ELF-1 (cell line): Measurements from ENCODE around the gene CALML5.

Source experiments
- DNase-seq: peaks from one replicate; pipeline ENCODE4 v3.0.0-alpha.2; 2016; ENCODE audit warnings: low read depth, low spot score

Gene CALML5

DNA sequence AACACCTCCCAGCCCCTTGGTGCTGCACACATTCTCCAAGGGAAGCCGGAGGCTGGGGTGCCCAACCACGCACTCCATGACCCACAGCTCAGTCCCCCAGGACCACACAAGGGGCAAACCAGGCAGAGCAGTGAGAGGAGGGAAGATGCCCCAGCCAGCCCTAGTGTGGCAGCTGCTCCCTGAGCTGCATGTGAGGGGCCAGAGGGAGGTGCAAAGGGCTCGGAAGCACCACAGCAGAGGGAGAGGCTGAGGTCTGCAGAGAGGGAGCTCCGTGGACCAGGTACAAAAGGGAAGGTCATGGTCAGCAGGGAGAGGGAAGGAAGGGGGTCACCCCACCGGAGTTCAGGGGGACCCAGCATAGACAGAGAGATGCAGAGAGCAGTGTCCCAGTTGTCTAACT, 1.5 kb upstream of the CALML5 start:
- no peak for DNase-seq

DNA sequence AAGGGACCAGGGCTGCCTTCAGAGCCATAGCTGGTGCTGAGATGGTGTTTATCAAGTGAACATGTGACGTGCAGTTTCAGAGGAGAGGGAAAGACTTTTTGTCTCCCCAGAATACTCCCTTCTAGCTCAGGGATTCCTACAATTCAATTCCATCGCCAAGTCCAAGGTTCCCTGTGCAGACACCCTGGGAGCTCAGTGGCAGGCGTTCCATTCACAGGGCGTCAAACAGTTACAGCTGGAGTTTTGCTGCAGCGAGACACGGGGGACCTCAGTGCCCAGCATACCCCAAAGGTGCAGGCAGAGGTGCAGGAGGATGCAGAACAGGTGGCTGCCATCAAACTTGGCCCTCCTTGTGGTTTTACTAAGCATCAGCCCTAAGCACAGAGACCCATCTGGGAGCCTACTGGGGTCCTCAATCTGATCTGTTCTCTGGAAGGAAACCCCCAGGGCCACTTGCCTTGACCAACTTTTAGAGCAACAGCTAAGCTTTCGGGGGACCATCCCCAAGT, 846 bp upstream of the CALML5 start:
- DNase-seq = no peak

DNA sequence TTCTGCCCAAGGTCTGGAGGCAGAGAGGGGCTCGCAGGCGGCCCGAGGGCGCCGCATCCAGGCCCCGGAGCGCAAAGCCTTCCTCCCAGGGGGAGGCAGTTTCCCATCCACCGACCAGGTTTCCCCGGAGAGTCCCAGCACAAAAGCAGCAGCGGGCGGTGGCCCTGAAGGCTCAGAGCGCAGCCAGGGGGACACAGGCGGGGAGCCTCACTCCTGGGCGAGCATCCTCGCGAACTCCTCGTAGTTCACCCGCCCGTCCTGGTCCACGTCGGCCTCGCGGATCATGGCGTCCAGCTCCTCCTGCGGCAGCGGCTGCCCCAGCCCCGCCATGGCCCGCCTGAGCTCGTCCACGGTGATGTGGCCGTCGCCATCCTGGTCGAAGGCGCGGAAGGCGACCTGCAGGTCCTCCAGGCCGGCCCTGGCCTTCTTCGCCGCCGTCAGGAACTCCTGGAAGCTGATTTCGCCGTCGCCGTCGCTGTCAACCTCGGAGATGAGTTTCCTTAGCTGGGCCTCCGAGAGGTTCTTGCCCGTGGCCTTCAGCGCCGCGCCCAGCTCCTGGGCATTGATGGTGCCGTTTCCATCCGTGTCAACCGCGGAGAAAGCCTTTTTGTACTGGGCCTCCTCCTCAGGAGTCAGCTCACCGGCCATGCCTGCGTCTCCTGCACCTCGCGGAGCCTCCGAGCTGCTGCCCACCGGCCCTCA, 428 bp downstream of the CALML5 start:
- no peak for DNase-seq

DNA sequence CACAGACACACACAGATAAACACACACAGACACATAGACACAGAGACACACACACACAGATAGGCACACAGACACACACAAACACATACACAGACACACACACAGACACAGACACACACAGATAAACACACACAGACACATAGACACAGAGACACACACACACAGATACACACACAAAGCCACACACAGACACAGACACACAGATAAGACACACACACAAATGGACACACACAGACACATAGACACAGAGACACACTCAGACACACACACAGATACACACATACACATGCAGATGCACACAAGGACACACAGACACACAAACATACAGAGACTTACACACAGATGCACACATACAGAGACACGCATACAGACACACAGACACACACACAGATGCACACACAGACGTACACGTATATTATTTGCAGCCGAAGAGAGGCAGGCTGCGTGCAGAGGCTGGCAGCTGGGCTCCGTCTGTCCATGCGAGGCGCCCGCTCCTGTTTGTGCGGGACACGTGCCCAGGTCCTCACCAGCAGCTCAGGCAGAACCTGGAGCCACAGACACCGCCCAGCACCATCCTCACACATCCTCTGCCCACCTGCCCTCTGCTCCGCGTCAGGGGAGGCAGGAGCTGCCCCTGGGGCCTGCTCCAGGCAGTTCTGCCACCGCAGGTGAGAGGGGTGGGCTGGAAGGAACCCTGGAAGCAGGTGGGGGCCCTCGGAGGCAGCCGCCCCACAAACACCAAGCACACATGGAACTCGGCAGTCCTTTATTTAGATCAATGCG, 1.2 kb downstream of the CALML5 start:
- no peak for DNase-seq

DNA sequence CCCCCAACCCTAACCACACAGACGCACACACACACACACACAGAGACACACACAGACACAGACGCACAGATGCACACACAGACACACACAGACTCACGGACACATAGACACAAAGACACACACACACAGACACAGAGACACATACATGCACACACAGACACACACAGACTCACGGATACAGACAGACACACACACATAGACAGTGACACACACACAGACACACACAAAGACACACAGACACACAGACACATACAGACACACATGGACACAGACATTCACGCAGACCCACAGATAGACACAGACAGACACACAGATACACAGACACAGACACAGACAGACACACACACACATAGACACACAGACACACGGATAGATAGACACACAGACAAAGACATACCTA, 2.1 kb downstream of the CALML5 start:
- DNase-seq = no peak

DNA sequence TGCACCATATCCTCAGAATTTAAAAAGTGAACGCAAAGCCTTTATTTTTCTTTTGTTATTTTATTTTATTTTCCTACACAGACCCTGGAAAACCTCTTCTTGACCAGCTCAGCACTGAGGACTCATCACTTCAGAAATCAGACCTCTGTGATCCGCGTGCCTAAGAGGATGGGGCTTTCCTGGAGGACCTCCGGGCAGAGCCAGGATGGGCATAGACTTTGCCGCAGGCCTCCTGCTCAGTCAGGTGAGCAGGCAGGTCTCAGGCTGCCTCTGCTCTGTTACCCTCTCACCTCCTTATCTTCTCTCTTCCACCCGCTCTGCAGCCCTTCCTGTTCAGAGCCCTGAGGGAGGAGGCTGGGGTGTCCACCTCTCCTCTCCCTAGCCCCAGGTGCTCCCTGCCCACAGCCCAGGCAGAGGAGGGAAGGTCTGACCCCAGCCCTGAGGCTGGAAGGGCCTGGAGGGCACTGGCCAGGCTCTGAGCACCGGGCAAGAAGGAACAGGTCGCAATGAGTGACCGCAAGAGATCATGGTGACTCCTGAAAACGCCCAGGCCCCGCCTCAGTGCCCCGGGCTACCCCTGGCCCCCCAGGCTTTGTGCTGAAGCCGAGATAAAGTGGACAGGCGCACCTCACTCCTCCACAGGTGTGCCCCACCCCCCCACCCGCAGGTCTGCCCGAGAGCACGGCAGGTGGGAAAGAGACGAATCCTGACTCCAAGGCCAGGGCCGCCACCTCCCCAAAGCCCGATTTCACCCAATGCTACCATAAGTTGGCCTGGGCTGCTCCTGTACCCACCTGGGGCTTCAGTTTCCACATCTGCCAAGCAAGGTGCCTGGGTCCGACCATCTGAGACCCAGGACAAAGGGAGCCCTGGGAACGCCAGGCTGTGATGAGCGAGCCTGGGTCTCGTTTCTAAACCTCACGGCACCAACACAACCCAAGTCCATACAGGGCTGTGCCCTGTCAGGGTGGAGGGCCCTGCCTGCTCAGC, 2.8 kb downstream of the CALML5 start:
- peak; percentile 62 for DNase-seq

DNA sequence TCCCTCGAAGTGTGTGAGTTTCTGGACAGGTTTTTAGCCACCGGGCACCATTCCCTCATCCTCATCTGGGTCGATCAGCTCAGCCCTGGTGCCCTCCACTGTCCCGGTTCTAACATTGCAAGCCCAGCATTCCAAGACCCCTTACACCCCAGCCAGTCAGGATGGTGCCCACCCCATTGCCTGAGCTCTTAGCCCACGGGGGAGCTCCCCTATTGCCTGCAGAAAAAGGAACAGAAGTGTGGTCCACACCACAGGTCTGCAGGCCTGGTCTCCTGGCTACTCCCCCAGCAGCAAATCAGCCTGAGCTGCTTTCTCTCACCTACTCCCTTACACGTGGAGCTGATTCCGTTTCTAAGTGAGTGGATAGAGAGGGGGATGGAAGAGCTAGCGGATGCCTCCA, 4.8 kb downstream of the CALML5 start:
- no peak for DNase-seq

DNA sequence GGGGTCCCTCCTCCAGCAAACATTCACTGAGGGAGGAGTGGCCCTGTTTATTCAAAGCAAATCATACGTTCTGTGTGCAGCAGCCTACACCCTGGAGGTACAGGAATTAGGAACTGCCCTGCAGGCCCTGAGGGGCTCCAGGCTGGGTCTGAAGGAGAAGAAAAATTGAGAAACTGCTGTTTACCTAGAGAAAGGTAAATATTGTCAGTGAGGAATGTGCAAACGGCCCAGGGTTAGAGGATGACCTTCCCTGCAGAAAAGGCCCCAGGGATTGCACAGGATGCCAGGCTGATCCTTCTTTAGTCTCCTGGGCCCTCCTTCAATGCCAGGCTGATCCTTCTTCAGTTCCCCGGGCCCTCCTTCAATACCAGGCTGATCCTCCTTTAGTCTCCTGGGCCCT, 5.7 kb downstream of the CALML5 start:
- DNase-seq = no peak

DNA sequence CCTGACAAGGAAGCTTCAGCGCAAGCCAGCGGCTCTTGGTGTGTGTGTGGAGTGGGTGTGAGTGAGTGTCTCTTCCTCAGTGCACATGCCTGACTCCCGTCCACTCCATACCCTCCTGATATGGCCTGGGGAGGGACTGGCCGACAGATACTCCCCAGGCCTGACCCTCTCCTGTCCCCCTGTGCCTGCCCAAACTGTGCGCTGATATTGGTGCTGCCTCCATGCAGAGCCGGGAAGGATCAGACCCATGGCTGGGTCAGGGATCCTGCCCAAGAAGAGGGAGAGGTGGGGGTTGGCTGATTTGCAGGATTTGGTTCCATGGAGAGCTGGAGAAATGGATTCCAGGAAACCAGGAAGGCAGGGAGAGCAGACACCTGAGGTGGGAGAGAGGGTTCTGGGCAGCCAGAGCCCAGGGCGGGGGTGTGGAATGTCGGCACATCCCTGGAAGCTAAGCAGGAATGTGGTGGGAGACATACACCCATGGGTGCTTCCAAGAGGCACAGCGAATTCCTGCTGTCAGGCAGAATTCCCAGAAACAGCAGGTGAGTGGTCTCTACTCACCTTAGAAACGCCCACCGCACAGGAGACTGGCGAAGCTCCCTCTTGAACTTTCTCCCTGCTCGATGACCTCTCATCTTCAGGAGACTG, 6.3 kb downstream of the CALML5 start:
- DNase-seq = no peak

DNA sequence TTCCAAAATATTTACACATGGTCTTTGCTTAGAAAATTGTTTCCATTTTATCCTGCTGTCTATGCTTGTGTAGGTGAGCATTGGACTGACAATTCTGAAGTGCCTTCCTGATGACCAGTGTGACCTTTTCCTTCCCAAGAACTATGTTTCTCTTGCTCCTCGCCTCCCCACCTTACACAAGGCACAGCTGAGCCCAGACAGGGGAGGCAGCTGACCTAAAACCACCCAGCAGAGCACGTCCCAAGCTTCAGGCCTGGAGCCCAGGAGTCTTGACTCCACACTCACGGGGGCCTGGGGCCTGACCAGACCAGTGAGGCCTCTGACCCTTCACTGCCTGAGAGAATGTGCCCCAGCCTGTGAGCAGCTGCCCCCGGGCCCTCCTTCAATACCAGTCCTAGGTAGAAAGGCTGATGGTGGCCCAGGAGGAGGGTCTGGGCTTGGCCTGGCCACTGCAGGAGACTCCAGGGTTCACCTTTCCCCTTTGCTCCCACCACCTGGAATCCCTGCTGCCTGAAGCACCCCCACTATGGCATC, 7.0 kb downstream of the CALML5 start:
- no peak for DNase-seq

DNA sequence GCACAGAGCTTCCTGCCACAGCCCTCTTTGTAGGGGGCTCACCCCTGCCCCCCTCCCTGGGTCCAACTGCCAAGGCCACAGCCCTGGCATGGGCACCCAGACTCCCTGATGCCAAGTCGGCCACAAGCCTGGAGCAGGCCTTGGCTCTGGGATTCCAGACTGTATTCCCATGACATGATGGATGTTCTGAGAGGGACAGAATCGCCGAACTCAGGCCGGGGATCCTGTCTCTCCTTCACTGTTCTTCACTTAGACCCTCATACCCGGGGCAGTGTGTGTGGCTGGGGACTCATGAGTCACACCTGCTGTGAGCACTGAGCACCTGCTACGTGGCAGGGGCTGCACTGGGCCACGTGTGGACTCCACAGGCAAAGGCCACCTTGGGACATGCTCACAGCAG, 7.9 kb downstream of the CALML5 start:
- no peak for DNase-seq

DNA sequence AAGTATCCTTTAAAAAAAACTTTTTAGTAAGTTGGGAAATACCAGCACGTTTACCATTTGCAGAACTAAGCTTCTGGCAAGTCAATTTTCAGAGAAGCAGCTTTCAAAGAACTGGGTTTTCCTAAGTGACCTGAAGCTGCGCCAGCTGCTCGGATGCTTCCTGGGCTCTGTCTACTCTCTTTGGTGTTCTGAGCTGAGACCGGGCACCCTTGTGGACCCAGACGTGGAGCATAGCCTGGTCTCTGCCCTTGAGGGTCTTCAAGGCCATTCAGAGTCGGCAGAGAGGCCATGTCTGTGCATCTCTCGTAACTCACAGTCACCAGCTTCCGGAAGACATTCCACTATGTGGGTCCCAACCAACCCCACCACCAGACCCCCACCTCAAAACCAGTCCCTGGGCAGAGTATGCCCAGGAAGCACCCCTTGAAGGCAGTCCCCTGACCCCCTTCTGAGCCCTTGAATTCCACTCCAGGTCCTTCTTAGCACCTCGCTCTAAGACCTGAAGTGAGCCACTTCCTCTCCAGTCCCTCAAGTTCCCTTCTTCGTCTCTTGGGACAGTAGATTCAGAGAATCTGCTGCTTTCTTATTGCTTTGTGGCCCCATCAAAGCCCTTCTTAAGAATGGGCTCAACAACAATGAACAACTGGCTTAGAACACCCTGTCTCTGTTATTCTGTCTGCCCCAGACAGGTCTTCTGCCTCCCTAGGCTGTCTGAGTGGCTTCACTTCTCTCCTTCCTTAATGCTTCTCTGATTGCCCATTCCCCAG, 8.5 kb downstream of the CALML5 start:
- no peak for DNase-seq

DNA sequence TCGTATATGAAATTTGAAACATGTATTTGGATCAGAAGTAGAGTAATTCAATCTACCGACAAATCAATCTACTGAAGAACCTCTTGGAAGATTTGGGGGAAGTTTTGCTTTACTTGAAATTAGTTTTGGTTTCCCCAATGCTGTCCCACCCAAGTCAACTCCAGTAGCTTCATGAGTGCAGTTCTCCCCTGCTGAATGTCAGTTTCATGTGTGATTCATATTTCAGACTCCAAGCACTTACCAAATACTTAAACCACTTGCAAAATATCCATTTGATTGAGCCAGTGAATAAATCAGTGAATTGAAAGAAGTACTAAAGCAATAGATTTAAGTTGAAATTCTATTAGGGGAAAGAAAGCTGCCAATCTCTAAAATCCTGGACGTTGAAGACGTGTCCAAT, 9.3 kb downstream of the CALML5 start:
- no peak for DNase-seq

DNA sequence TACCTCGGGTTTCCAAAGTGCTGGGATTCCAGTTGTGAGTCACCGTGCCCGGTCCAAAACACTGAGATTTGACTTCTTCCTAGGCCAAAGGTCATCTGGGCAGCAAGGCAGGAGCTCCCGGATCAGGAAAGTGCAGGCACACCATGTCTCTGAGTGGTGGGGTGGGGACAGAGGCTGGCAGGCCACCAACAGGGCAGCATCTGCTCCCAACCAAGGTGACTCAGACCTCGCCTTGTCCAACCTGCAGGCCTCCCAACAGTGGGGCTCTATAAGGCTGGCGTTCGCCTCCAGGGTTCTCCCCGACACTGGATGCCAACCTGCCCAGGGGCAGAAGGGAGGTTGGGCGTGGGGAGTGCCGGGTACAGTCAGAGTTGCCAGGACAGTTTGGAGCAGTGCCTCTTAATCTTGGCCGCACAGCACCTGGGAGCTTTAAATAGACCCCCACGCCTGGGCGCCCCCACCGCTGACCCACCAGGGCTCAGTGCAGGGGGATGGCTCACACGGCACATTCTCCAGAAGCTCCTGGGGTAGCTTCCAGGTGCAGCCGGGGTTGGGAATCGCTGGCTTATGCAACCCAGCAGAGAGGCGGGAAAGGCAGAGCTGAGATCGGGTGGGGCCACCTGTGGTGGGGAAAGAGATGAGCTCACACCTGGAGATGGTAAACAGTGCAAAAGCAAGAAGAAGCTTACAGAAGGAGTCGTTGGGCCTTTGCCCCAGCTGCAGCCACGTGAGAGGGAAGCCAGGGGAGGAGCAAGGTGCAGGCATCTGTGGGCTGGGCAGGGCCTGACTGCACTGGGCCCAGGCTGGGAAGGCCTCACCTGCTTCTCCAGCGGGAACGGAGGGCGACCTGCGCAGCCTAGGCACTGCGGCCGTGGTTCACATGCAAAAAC, 10.9 kb downstream of the CALML5 start:
- DNase-seq = peak; percentile 67

DNA sequence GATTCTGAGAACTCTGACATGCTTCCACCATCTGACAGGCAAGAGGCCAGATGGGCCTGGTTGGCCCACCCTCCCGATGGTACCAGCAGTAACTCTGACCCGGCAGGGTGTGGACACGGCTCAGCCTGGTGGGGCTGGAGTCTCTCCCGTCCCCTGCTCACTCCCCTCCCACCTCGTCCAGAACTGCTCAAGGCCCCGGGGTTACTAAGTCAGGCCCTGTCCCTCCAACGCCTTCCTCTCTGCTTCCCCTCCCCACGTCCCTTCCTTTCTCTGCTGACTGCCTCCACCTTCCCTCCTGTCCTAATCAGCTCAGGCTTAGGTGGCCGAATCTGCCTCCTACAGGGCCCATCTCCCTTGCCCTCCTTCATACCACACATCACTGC, 12.5 kb downstream of the CALML5 start:
- DNase-seq = no peak

DNA sequence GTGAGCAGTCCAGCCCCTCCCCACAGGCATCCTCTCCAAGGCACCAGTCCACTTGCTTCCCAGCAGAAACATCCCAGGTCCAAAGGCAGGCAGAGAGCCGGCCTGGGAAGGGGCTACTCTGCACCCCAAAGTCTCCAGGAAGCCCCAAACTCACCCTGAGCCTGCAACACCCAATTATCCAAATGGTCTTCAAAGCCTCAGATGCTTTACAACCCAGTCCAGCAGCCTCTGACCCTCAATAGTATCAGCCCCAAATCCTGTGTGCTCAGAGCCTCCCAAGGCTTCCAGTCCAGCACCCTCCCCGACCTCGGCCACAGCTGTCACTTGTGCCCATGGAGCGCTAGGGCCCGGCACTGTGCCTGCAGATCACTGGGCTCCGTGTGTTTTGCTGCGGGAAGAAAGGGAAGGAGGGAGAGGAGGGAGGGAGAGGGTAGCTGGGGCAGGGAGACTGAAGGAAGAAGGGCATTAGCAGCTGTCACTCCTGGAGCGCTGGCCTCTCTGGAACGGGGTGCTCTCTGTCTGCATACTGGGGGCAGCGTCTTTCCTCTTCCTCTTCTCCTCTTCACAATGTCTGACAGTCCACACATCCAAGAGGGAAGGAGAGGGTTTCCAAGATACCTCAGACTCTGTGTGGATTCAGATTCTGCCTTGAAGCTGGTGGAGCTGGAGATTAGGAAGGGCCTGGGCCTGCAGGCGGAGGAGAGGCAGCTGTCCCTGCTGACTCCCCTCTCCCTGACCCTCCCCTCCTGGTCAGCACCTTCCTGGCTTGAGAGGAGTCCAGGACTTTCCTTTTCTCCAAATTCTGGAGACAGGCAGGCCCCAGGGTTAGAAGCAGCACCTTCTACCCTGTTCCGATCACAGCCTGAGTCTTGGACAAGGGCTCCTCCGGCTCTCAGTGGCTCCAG, 13.2 kb downstream of the CALML5 start:
- no peak for DNase-seq

DNA sequence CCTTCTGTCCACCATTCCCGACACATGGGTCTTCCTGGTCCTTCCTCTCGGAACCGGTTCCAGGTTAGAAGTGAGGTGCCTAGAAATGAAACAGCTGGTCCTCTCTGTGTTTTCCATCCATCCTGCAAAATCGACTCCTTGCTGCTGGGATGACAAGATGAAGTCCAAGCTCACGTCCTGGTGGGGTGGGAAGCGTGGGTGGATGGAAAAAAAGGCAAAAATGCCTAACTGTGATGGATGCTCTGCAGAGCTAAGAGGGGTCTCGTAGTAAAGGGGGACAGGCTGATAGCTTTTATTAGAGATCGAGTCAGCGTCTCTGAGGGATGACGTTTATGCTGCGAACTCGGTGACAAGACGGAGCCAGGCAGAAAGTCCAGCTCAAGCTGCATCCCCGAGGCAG, 14.1 kb downstream of the CALML5 start:
- DNase-seq = no peak

DNA sequence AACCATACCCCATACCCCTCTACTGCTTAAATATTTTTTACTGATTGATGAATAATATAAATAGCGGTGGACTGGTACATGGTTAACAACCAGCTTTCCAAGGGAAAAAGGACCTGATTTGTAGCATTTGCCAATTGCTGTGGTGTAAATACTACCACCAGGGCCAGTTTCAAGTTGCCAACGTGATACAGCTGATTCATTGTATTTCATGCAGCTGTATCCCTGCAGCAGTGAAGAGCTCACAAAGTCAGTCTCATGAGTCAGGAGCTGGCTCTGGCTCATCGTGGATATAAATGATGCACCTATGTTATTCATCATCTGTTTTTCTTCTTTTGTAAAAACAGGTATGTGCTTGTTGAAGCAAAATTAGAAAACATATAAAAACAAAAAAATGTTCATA, 15.2 kb downstream of the CALML5 start:
- no peak for DNase-seq
